ENCODE measurements around the gene TXNDC12.
"Not testable (repeated sequence)": the region's sequence is repeated elsewhere in the genome, so short reads cannot be mapped to it uniquely, and the experiment has no call there.

The TXNDC12 gene

DNA sequence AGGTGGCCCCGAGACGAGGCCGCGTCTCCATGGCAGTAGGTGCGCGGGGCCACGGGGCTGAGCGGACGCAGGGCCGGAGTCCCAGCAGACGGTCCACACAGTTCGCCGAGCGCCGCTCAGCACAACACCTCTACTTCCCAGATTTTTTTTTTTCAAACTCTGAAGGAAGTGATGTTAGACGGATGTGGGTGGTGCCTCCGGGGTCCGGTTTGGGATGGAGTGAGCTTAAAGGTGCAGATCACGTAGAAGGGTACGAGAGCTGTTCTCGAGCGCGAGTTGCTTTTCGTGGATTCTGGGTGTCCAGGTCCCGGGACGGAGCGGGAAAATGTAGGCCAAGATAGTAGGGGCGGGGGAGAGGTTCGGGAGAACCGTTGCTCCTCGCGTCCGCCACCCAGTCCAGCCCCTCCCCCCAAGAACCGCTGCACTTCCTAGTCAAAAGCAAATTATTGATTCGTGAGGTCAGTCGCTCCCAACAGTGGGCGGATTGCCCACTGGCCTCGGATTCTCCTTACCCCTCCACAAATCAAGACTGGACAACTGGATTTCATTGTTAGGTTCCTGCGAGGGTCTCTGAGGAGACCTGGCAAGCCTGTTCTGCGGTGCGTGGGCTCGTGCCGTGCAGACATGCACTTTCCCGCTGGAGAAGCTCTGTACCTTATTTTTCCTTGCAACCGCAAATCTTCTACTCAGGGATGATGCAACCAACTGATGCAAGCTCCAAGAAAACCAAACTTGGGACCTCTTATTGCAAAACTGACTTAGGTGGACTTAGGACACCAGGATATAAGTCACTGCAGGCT, at the start of gene TXNDC12:
Gene TXNDC12 (minus strand): TSS at position 126 of the 800 bp plus-strand sequence. CDS start 95 bp downstream, at position 31.
- peak; percentile 93 for DNase-seq (ENCODE audit: low read depth)

DNA sequence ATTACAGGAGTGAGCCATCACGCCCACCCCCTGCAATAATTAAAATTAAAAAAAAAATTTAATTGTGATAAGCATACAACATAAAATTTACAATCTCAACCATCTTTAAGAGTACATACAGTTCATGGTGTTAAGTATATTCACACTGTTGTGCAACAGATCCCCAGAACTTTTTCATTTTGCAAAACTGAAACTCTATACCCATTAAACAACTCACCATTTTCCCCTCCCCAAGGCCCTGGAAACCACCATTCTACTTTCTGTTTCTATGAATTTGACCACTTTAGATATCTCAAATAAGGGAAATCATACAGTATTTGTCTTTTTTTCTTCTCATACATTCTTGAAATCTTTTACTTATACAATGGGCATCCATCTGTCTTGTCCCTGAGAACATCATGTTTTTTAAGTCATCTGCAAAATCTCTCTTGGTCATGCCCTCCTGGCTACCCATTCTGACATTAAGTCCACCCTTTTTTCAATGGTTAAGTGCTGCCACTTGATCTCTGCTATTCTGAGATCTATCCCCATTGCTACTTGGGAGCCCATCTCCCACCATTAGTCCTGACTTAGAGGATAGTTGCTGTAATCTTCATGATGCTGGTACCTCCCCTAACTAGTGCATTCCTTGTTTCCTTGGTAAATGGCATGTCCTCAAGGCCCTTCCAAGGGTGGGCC, 47.5 kb upstream of the TXNDC12 start:
- no peak for DNase-seq (ENCODE audit: low read depth)

DNA sequence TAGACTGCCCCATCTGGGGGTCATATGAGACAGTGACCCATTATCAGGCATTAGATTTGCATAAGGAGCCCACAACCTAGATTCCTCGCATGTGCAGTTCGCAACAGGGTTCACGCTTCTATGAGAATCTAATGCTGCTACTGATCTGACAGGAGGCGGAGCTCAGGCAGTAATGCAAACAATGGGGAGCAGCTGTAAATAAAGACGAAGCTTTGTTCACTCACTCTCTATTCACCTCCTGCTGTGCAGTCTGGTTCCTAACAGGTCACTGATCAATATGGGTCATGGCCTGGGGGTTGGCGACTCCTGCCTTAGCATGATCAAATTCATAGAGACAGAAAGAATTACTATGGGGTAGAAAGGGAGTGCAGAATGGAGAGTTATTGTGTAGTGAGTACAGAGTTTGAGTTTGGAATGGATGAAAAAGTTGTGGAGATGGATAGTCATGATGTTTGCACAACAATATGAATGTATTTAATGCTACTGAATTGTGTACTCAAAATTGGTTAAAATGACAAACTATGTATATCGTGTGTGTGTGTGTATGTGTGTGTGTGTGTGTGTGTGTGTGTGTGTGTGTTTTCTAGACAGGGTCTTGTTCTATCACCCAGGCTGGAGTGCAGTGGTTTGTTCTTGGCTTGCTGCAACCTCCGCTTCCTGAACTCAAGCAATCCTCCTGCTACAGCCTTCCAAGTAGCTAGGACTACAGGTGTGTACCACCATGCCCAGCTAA, 43.3 kb upstream of the TXNDC12 start:
- DNase-seq (ENCODE audit: low read depth): no peak

DNA sequence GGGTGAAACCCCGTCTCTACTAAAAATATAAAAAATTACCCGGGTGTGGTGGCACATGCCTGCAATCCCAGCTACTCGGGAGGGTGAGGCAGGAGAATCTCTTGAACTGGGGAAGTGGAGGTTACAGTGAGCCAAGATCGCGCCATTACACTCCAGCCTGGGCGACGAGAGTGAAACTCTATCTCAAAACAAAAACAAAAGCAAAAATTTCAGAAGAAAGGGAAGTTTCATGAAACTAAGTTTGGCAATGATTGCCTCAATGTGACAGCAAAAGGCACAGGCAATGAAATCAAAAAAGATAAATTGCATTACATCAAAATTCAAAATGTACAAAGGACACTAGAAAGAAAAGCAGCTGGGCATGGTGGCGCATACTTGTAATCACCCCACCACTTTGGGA, 41.2 kb upstream of the TXNDC12 start:
- DNase-seq (ENCODE audit: low read depth): no peak

DNA sequence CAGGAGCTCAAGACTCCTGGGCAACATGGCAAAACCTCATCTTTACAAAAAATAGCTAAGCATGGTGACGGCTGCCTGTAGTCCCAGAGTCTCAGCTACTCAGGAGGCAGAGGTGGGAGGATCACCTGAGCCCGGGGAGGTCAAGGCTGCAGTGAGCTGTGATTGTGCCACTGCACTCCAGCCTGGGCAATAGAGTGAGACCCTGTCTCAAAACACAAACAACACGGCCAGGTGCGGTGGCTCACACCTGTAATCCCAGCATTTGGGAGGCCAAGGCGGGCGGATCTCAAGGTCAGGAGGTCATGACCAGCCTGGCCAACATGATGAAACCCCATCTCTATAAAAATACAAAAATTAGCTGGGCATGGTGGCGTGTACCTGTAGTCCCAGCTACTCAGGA, 39.3 kb upstream of the TXNDC12 start:
- not testable (repeated sequence) for DNase-seq (ENCODE audit: low read depth)

DNA sequence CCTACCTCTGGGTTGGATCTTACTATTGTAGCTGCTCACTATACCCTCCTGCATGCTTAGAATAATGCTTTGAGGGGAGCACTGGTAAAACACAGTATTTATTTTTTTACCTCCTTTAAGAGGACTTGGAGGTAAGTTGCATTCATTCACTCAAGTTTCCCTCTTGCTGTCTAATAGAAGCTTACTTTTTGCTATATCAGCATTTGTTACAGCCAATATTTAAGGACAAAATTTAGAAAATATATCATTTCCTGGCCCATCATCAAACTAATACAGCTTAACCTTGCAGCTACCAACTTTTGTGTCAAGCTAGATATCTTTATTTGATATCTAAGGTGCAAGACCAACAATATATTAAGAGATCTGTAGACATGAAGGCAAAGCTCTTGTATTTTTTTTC, 32.9 kb upstream of the TXNDC12 start:
- DNase-seq (ENCODE audit: low read depth): not testable (repeated sequence)

DNA sequence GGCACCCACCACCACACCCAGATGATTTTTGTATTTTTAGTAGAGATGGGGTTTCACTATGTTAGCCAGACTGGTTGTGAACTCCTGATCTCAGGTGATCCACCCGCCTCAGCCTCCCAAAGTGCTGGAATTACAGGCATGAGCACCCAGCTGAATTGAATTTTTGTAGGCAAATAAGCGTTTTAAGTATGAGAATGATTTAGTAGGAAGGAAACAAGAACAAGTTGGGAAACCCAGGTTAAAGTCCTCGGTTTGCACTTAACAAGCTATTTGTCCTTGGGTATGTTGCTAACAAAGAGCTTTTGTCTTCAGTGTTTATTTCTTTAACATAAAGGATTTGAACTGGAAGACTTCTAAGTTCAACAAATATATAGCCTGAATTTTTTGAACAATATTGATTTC, 25.0 kb upstream of the TXNDC12 start:
- no peak for DNase-seq (ENCODE audit: low read depth)

DNA sequence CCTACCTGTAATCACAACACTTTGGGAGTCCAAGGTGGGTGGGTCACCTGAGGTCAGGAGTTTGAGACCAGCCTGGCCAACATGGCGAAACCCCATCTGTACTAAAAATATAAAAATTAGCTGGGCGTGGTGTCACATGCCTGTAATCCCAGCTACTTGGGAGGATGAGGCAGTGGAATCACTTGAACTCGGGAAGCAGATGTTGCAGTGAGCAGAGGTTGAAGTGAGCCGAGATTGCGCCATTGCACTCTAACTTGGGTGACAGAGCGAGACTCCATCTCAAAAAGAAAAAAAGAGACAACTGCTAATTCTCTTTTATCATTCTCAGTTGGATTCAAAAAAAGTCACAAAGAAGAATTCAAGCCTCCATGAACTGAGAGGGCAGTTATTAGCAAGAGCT, 22.3 kb upstream of the TXNDC12 start:
- not testable (repeated sequence) for DNase-seq (ENCODE audit: low read depth)

DNA sequence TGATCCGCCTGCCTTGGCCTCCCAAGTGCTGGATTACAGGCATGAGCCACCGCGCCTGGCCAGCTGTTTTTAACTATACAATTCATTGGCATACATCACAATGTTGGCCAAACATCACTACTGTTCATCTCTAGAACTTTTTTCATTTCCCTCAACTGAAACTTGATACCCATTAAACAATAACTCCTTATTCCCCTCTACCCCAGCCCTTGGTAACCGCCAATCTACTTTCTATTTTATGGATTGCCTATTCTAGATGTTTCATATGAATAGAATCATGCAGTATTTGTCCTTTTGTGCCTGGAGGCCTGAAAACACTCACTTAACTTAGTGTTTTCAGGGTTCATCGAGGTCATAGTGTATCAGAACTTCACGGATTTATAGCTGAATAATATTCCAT, 17.3 kb upstream of the TXNDC12 start:
- DNase-seq (ENCODE audit: low read depth): no peak

DNA sequence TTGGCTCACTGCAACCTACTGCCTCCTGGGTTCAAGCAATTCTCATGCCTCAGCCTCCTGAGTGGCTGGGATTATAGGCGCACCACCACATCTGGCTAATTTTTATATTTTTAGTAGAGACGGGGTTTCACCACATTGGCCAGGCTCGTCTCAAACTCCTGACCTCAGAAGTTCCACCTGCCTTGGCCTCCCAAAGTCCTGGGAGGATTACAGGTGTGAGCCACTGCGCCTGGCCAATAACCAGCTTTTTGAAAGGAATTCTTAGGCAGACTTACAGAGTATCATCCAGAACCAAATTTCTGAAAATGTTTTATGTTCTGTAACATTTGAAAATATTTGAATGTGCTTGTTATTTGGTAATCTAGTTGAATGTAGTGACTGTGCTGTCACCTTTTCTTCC, 15.7 kb upstream of the TXNDC12 start:
- no peak for DNase-seq (ENCODE audit: low read depth)

DNA sequence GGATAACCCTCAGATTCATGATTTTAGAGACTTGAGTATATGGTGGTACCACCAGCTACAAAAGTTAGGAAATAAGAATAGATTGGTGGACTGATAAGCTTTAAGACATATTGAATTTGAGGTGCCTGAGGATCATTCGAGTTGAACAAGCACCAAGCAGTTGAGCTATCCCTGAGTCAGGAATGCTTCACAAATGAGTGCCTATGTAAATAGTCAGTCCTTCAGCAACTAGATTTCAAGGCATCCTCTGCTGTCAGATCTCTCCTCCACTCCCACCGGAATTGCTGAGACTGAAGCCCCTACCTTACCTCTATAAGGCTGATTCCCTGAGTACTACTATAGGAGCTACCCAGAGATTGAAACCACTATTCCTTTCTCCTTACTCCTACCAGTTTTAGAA, 8.2 kb upstream of the TXNDC12 start:
- DNase-seq (ENCODE audit: low read depth): no peak

DNA sequence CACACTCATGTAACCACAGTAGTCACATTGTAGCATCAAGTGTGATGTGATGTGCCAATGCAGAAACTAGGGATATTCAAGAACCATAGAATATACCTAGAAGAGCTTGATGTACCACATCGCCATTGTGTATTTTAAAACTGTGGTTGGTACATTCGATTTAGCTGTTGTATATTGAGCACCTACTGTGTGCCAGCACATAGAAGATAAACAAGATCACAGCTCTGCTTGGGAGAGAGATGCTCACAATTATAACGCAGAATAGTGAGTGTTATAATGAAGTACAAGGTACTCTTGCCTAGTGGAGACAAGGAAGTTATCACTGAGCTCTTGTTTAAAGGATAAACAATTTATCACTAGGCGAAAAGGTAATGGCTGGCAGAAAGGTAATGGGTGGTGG, 5.8 kb upstream of the TXNDC12 start:
- DNase-seq (ENCODE audit: low read depth): no peak

DNA sequence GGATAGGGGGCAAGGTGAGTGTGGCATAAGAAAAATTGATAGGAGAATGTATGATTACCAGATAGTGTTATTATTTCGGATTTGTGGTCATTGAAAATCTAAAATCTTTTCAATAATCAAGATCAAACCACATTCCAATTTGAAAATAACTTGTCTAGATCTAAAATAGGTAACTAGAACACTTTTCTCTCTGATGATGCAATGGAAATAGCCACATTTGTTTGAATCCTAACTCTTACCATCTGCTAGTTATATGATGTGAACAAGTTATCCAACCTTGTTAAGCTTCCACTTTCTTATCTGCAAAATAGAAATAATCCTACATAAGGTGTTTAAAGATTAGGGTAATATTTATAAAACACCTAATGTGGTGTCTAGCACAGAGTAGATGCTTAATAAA, 4.9 kb upstream of the TXNDC12 start:
- DNase-seq (ENCODE audit: low read depth): no peak

DNA sequence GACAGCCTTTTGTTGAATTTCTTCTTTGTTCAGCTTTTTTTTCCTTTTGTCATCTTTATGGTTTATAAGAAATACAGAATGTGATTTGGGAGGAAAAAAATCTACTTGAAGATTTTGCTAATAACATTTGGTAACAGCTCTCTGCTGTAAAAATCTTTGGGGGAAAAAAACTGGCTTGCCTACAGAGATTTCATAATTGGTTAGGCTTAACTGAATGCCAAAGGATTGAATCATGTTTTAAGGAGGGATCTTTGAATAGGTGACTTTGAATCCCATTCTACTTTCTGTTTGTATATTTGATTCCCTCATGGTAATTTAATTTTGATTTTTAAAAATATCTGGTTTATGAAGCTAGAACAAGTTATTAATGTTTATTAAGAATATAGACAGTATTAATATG, 4.3 kb upstream of the TXNDC12 start:
- DNase-seq (ENCODE audit: low read depth): peak; percentile 66

DNA sequence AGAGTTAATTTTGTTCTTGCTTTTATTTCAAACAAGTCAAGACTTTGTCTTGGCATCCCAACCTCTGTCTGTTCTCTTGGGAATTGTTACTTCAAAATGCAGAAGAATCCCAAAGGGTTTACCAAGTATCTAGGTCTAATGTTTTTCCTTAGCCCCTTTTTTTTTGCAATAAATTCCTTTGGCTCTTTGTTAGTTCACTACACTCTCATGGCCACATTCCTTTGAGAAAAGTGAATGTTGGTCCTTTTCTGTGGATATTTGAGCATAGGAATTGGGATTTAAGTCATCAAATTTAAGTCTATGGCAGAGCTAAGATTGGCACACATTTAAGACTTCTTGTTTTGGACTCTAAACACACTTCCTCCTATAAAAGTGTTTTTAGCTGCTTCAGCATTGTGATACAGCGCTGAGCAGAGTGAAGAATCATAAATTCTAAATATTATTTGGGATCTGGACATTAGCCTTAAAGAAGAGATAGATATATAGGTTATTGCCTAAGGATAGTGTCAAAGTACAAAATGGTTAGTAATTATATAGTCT, 3.0 kb upstream of the TXNDC12 start:
- DNase-seq (ENCODE audit: low read depth): peak; percentile 25

DNA sequence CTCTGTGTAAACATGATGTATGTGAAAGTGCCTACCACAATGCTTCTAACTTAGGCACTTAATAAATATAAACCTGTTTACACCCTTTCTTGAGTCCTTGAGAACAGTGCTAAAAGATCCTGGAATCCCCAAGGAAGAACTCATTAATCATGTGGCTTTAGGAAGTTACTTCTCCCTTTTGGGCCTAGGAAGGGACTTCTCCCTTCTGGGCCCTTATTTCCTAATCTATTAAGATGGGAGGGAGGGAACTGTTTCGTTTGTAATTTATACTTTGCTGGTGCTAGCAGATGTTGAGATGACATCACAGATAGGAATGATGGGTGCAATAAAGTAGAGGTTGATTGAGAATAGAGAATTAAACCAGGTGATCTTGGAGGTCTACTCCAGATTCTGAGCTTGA, 2.3 kb upstream of the TXNDC12 start:
- DNase-seq (ENCODE audit: low read depth): peak; percentile 7

DNA sequence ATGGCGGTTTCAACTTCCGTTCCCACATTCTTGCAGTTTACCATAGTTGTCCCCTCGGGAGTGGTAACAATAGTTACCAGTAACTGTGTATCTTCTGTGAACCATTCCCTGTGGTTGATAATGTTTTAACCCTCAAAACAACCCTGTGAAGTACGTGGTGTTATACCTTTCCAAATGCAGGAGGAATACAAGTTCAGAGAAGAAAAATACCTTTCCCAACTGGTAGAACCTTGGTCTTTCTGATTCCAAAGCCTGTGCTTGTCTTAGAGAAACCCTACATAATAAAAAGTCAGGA, 1.9 kb upstream of the TXNDC12 start:
- DNase-seq (ENCODE audit: low read depth): peak; percentile 45

DNA sequence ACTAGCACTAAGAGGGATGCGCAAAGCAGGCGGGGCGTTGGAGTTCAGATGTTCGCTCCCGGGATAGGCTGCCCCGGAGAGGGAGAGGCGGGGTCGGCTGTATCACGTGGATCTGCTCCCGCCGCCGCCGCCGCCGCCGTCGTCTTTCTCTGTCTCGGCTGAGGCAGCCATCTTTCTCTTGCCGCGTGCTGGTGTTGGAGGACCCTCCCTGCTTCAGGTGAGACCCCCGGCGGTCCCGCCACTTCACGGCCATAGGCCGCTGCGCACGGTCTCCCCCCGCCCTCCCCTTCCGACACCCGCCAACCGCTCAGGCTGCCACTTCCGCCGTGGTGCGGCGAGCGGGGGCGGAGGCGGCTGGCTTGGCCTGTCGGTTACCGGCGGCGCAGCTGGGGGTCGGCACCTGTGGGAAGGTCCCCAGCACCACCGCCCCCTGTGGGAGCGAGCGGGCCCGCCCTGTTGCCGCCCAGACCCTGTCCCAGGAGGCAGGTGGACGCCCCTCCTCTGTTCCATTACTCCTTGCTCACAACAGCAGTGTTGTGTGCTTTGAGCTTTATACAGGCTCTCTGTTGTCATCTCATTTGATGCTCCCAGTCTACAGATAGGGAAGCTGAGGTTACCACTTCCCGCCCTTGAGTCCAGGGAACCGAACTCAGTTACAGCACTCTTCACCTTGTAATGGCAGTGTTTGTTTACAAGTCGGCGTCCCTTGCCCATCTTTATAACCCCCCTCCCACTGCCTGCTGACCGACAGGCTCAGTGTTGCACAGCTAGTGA, 1.4 kb upstream of the TXNDC12 start, which contains the start of gene BTF3L4:
Gene BTF3L4 (plus strand): TSS at position 133 of the 774 bp plus-strand sequence. CDS start 3,553 bp downstream, outside the sequence.
- DNase-seq (ENCODE audit: low read depth): peak; percentile 93

DNA sequence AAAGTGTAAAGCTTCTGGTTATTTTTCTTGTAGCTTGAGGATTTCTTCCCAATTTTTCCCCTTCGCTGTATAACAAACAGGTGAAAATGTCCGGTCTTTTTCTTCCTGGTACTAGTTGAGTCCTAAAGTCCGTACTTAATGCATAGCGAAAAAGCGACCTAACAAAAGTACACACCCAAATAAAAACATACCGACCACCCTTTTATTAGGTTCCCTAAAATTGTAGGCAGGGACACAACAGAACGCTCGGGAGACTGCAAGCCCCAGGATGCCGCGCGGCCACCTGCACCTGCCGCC, 823 bp upstream of the TXNDC12 start:
- DNase-seq (ENCODE audit: low read depth): no peak

DNA sequence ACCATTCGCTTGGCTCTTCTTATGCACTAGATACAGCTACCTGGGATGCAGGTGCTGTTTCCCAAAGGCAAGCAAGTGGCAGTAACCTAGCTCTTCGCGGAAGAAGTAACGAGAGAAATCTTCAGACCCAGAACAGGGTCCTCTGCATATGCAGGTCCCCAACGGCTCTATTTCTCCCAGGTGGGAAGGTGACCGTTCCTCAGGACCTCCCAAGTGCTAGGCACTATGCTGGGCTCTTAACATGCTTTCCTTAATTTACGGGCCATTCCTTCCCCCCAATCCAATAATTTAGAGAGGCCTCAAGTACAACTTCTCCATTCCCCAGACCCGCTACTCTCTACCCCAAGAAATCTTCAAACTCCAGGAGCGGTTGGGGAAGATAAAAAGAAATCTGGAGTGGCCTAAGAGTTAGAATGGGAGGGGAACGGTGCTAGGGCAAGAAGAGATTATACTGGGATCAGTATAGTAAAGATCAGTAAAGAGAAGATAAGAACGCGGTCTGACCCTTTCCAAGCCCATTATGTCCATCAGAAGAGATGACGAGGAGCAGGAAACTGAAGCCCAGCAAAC, 410 bp downstream of the TXNDC12 start:
- no peak for DNase-seq (ENCODE audit: low read depth)

DNA sequence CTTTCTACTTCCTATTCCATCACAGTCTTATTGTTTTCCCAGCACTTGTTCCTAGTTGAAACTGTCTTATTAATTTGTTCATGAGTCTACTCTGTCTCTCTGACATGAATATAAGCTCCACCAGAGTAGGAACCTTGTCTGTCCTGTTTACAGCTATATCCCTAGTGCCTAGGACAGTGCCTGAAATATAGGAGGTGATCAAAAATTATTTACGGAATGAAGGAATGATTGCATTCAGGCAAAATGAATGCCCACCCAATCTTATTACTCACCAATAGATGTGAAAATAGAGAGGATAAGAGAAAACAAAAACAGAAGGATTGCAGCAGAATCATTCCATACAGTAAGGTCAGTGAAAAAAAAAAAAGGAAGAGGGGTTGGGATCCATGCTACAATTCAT, 1.1 kb downstream of the TXNDC12 start:
- DNase-seq (ENCODE audit: low read depth): no peak

DNA sequence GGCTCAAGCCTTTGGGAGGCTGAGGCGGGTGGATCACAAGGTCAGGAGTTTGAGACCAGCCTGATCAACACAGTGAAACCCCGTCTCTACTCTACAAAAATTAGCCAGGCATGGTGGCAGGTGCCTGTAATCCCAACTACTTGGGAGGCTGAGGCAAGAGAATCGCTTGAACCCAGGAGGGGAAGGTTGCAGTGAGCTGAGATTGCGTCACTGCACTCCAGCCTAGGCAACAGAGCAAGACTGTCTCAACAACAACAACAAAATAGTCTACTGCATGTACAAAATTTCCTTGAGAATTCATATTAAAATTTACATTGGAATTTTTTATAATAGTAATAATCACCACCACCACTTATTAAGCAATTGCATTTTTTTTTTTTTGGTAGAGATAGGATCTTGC, 5.7 kb downstream of the TXNDC12 start:
- not testable (repeated sequence) for DNase-seq (ENCODE audit: low read depth)

Measured in EH (cell line).